Measurements from ENCODE around the gene TEX22.

TEX22 gene

DNA sequence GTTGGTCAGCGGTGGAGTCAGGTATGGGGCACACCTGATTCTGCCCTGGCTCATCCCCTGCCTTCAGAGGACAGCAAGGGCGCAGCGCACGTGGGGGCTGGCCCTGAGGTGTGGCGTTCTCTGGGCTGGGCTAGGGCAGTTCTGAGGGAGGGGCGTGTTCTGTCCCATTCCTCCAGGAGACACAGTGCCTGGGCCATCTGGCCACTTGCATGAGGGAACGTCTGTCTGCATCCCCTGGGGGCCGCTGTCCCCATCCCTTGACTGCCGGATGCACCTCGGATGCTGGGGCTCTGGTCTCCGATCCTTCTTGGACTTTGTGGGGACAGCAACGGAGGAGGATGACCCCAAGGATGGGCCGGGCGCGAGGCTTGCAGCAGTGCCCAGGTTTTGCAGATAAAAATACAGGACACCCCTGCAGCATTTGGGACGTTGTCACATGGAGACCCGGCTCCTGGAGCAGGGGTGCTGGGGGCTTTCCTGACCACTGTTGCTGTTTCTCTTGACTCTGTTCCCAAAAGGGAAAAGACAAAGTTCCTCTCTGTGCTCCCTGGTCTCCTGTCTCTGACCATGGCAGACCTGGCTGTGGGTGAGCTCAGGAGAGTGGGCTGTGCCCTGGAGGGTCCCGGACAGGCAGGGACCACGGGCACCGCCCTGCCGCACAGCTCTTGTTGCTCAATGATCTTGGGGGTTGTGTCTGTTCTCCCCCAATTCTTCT, 28.2 kb downstream of the TEX22 start:
- Histone ChIP-seq H3K4me3 (ENCODE audit: low read length) (no peak overlapping the region), H3K18ac (ENCODE audit: low read length) (no peak overlapping the region), H3K4ac (ENCODE audit: low read depth, low read length) (no peak overlapping the region), H3K56ac (ENCODE audit: low read length) (no peak overlapping the region), H3K79me2 (ENCODE audit: control insufficient read depth, insufficient read depth, low read length) (peaks cover 78% of the 10 kb centered on the region), H2BK5ac (ENCODE audit: low read length) (no peak overlapping the region), H3K9ac (ENCODE audit: low read length) (no peak overlapping the region), H3K27me3 (ENCODE audit: insufficient read depth, low read length, poor library complexity) (no peaks in the 10 kb centered on the region), H3K4me2 (ENCODE audit: low read length) (no peak overlapping the region), H4K5ac (ENCODE audit: low read length) (no peak overlapping the region), H4K8ac (ENCODE audit: low read depth, low read length) (no peak overlapping the region), H3K36me3 (ENCODE audit: control insufficient read depth, insufficient read depth, low read length) (peaks cover 2% of the 10 kb centered on the region), H2BK15ac (replicated peaks; ENCODE audit: low read depth) (no peak overlapping the region), H3K23ac (ENCODE audit: low read length) (peak overlapping the region; percentile 45), H3K27ac (ENCODE audit: low read depth, low read length) (no peak overlapping the region), H3K4me1 (ENCODE audit: control insufficient read depth, low read depth, low read length) (no peaks in the 10 kb centered on the region), H2BK120ac (ENCODE audit: low read depth, low read length) (no peak overlapping the region), H3K79me1 (ENCODE audit: low read length) (peaks cover 21% of the 10 kb centered on the region), H2AK5ac (ENCODE audit: low read length) (no peak overlapping the region)
- DNase-seq, result no peak
- no CpG with 5 or more reads among the region's 21 CpGs for WGBS (ENCODE audit: extremely low coverage, insufficient coverage, low lambda C conversion rate)

DNA sequence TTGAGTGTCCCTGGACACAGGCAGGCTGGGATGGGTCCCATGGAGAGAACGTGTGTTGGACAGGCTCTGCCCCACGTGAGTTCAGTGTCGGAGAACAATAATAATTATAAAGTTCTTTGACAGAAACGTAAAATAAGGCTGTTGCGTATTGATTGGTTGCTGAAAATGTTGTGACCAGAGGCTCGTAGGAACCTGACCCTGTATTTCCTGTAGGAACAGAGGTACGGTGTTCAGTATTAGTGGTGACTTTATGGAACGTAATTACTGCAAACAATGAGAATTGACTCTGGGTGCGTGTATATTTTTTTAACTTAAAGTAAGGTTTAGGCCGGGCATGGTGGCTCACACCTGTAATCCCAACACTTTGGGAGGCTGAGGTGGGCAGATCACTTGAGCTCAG, 29.1 kb downstream of the TEX22 start:
- H3K36me3 ChIP-seq (ENCODE audit: control insufficient read depth, insufficient read depth, low read length), result peaks cover 2% of the 10 kb centered on the region

DNA sequence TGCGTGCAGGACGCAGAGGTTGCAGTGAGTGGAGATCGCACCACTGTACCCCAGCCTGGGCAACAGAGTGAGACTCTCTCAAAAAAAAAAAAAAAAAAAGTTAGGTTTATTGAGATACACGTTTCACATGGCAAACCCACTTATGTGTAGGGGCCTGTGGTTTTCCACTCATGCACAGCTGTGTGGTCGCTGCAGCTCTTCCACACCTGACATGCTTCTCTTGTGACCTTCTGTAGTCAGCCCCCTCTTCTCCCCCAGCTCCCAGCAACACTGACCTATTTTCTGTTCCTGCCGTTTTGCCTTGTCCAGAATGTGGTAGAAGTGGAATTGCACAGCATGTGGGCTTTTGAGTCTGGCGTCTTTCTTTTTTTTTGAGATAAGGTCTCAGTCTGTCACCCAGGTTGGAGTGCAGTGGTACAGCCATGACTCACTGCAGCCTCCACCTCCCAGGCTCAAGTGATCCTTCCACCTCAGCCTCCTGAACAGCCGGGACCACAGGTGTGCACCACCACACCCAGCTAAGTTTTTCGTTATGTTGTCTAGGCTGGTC, 29.7 kb downstream of the TEX22 start:
- Histone ChIP-seq H2BK120ac (ENCODE audit: low read depth, low read length) (no peak overlapping the region), H2BK5ac (ENCODE audit: low read length) (no peak overlapping the region), H3K27me3 (ENCODE audit: insufficient read depth, low read length, poor library complexity) (no peaks in the 10 kb centered on the region), H3K9ac (ENCODE audit: low read length) (no peak overlapping the region), H4K8ac (ENCODE audit: low read depth, low read length) (no peak overlapping the region), H3K4ac (ENCODE audit: low read depth, low read length) (no peak overlapping the region), H3K79me1 (ENCODE audit: low read length) (peaks cover 20% of the 10 kb centered on the region), H3K79me2 (ENCODE audit: control insufficient read depth, insufficient read depth, low read length) (peaks cover 72% of the 10 kb centered on the region), H3K36me3 (ENCODE audit: control insufficient read depth, insufficient read depth, low read length) (peaks cover 2% of the 10 kb centered on the region), H3K18ac (ENCODE audit: low read length) (no peak overlapping the region), H3K56ac (ENCODE audit: low read length) (no peak overlapping the region), H3K27ac (ENCODE audit: low read depth, low read length) (no peak overlapping the region), H4K5ac (ENCODE audit: low read length) (no peak overlapping the region), H3K4me2 (ENCODE audit: low read length) (no peak overlapping the region), H2AK5ac (ENCODE audit: low read length) (no peak overlapping the region), H3K4me1 (ENCODE audit: control insufficient read depth, low read depth, low read length) (no peaks in the 10 kb centered on the region), H3K4me3 (ENCODE audit: low read length) (no peak overlapping the region), H2BK15ac (replicated peaks; ENCODE audit: low read depth) (no peak overlapping the region), H3K23ac (ENCODE audit: low read length) (no peak overlapping the region)
- WGBS (ENCODE audit: extremely low coverage, insufficient coverage, low lambda C conversion rate), result no CpG with 5 or more reads among the region's 9 CpGs
- peak; percentile 68 for DNase-seq

More for the DNA sequence above, 29.1 kb downstream of the TEX22 start:
- Histone ChIP-seq H3K4ac (ENCODE audit: low read depth, low read length) (no peak overlapping the region), H3K27ac (ENCODE audit: low read depth, low read length) (no peak overlapping the region), H3K4me1 (ENCODE audit: control insufficient read depth, low read depth, low read length) (no peaks in the 10 kb centered on the region), H2BK15ac (replicated peaks; ENCODE audit: low read depth) (no peak overlapping the region), H3K56ac (ENCODE audit: low read length) (no peak overlapping the region), H3K23ac (ENCODE audit: low read length) (no peak overlapping the region), H3K9ac (ENCODE audit: low read length) (no peak overlapping the region), H2BK120ac (ENCODE audit: low read depth, low read length) (no peak overlapping the region), H4K8ac (ENCODE audit: low read depth, low read length) (no peak overlapping the region), H3K27me3 (ENCODE audit: insufficient read depth, low read length, poor library complexity) (no peaks in the 10 kb centered on the region), H3K4me3 (ENCODE audit: low read length) (no peak overlapping the region), H4K5ac (ENCODE audit: low read length) (no peak overlapping the region), H3K4me2 (ENCODE audit: low read length) (no peak overlapping the region), H3K79me1 (ENCODE audit: low read length) (peaks cover 21% of the 10 kb centered on the region), H3K79me2 (ENCODE audit: control insufficient read depth, insufficient read depth, low read length) (peaks cover 72% of the 10 kb centered on the region), H2AK5ac (ENCODE audit: low read length) (no peak overlapping the region), H3K18ac (ENCODE audit: low read length) (no peak overlapping the region), H2BK5ac (ENCODE audit: low read length) (no peak overlapping the region)
- no CpG with 5 or more reads among the region's 10 CpGs for WGBS (ENCODE audit: extremely low coverage, insufficient coverage, low lambda C conversion rate)
- no peak for DNase-seq

DNA sequence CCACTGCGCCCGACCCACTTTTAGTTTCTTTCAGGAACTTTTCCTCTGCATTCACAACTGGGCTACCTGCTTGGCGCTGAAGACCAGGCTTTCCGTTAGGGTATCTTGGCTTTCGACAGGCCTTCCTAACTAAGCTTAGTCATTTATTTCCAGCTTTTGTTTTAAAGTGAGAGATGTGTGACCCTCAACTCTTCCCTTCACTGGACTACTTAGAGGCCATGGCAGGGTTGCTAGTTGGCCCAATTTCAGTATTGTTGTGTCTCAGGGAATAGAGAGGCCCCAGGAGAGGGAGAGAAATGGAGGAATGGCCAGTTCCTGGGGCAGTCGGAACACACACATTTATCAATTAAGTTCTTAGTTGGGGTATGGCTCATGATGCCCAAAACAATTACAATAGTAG, 31.7 kb downstream of the TEX22 start:
- Histone ChIP-seq H3K4ac (ENCODE audit: low read depth, low read length) (no peak overlapping the region), H3K27me3 (ENCODE audit: insufficient read depth, low read length, poor library complexity) (no peaks in the 10 kb centered on the region), H3K18ac (ENCODE audit: low read length) (no peak overlapping the region), H3K4me2 (ENCODE audit: low read length) (no peak overlapping the region), H3K27ac (ENCODE audit: low read depth, low read length) (no peak overlapping the region), H2BK15ac (replicated peaks; ENCODE audit: low read depth) (no peak overlapping the region), H3K56ac (ENCODE audit: low read length) (no peak overlapping the region), H4K5ac (ENCODE audit: low read length) (no peak overlapping the region), H3K23ac (ENCODE audit: low read length) (no peak overlapping the region), H2BK120ac (ENCODE audit: low read depth, low read length) (no peak overlapping the region), H2AK5ac (ENCODE audit: low read length) (no peak overlapping the region), H2BK5ac (ENCODE audit: low read length) (no peak overlapping the region), H3K4me1 (ENCODE audit: control insufficient read depth, low read depth, low read length) (no peaks in the 10 kb centered on the region), H3K36me3 (ENCODE audit: control insufficient read depth, insufficient read depth, low read length) (peaks cover 2% of the 10 kb centered on the region), H3K9ac (ENCODE audit: low read length) (no peak overlapping the region), H4K8ac (ENCODE audit: low read depth, low read length) (no peak overlapping the region), H3K79me2 (ENCODE audit: control insufficient read depth, insufficient read depth, low read length) (peaks cover 68% of the 10 kb centered on the region), H3K4me3 (ENCODE audit: low read length) (no peak overlapping the region), H3K79me1 (ENCODE audit: low read length) (peaks cover 26% of the 10 kb centered on the region)
- no CpG with 5 or more reads among the region's 6 CpGs for WGBS (ENCODE audit: extremely low coverage, insufficient coverage, low lambda C conversion rate)
- no peak for DNase-seq

DNA sequence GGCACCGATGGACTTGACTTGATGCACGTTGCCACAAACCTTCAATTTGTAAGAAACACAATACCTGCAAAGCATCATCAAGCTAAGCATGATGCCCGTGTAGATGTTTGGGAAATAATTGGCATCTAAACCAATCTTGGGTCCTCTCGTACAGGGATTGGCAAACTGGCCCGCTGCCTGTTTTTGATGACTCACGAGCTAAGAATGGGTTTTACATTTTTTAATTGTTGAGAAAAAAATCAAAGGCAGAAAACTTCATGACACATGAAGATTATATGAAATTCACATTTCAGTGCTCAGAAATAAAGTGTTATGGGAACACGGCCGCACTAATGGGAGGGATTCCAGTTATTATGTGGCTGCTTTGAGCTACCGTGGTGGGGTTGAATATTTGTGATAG, 32.2 kb downstream of the TEX22 start:
- Histone ChIP-seq H3K4ac (ENCODE audit: low read depth, low read length) (no peak overlapping the region), H3K4me1 (ENCODE audit: control insufficient read depth, low read depth, low read length) (no peaks in the 10 kb centered on the region), H2BK5ac (ENCODE audit: low read length) (no peak overlapping the region), H2BK15ac (replicated peaks; ENCODE audit: low read depth) (no peak overlapping the region), H3K4me3 (ENCODE audit: low read length) (no peak overlapping the region), H3K4me2 (ENCODE audit: low read length) (no peak overlapping the region), H4K5ac (ENCODE audit: low read length) (no peak overlapping the region), H3K23ac (ENCODE audit: low read length) (no peak overlapping the region), H4K8ac (ENCODE audit: low read depth, low read length) (no peak overlapping the region), H3K36me3 (ENCODE audit: control insufficient read depth, insufficient read depth, low read length) (peaks cover 2% of the 10 kb centered on the region), H3K9ac (ENCODE audit: low read length) (no peak overlapping the region), H3K79me1 (ENCODE audit: low read length) (peaks cover 29% of the 10 kb centered on the region), H3K56ac (ENCODE audit: low read length) (no peak overlapping the region), H3K18ac (ENCODE audit: low read length) (no peak overlapping the region), H3K27ac (ENCODE audit: low read depth, low read length) (no peak overlapping the region), H2BK120ac (ENCODE audit: low read depth, low read length) (no peak overlapping the region), H3K79me2 (ENCODE audit: control insufficient read depth, insufficient read depth, low read length) (peaks cover 68% of the 10 kb centered on the region), H3K27me3 (ENCODE audit: insufficient read depth, low read length, poor library complexity) (no peaks in the 10 kb centered on the region), H2AK5ac (ENCODE audit: low read length) (no peak overlapping the region)
- DNase-seq, result no peak
- WGBS (ENCODE audit: extremely low coverage, insufficient coverage, low lambda C conversion rate), result no CpG with 5 or more reads among the region's 9 CpGs

GRCh38 chr14:105431256-105431655, 32.9 kb downstream of the TEX22 start:
- Histone ChIP-seq H3K4me2 (ENCODE audit: low read length) (no peak overlapping the region), H3K56ac (ENCODE audit: low read length) (no peak overlapping the region), H3K27ac (ENCODE audit: low read depth, low read length) (no peak overlapping the region), H3K9ac (ENCODE audit: low read length) (no peak overlapping the region), H3K79me2 (ENCODE audit: control insufficient read depth, insufficient read depth, low read length) (peaks cover 67% of the 10 kb centered on the region), H2BK15ac (replicated peaks; ENCODE audit: low read depth) (no peak overlapping the region), H2BK120ac (ENCODE audit: low read depth, low read length) (no peak overlapping the region), H4K8ac (ENCODE audit: low read depth, low read length) (no peak overlapping the region), H3K4ac (ENCODE audit: low read depth, low read length) (no peak overlapping the region), H3K27me3 (ENCODE audit: insufficient read depth, low read length, poor library complexity) (no peaks in the 10 kb centered on the region), H2BK5ac (ENCODE audit: low read length) (no peak overlapping the region), H3K36me3 (ENCODE audit: control insufficient read depth, insufficient read depth, low read length) (peaks cover 2% of the 10 kb centered on the region), H4K5ac (ENCODE audit: low read length) (no peak overlapping the region), H3K18ac (ENCODE audit: low read length) (no peak overlapping the region), H3K4me1 (ENCODE audit: control insufficient read depth, low read depth, low read length) (no peaks in the 10 kb centered on the region), H3K79me1 (ENCODE audit: low read length) (peaks cover 31% of the 10 kb centered on the region), H3K23ac (ENCODE audit: low read length) (no peak overlapping the region), H2AK5ac (ENCODE audit: low read length) (no peak overlapping the region), H3K4me3 (ENCODE audit: low read length) (no peak overlapping the region)
- DNase-seq, result no peak
- WGBS (ENCODE audit: extremely low coverage, insufficient coverage, low lambda C conversion rate), result no CpG with 5 or more reads among the region's 1 CpG
